ENCODE measurements around the gene LAMTOR3.

- TF ChIP-seq CTCF (IDR thresholded peaks at IDR 0.05) (no peak), POLR2A (IDR thresholded peaks at IDR 0.05) (no peak)
Measured at GRCh38 chr4:99860521-99860920, 33.7 kb downstream of the LAMTOR3 start.

Measured in body of pancreas (tissue), 4 donors.